Spleen (tissue), 11 donors: ENCODE data around the gene NFE2L2. TPM values are rescaled to one million over a fixed set of nuclear protein-coding genes. Genes with fewer than 3 reads are reported as not detected.

Source experiments
- DNase-seq: peaks from one replicate; pipeline ENCODE4 v3.0.0-alpha.2; 2020
- H3K27ac ChIP-seq, 8 donors: fragments of 200-600 bp; sonication (generic) in 7 of 8; 1 replicate in 4 of 8; 2 replicates in 4 of 8; pipeline versions ENCODE4 v1.5.0 to v1.8.0; 2016 to 2021; ENCODE audit warnings: inconsistent platforms in 4 of 8, mild to moderate bottlenecking in 4 of 8, moderate library complexity in 1 of 8
- H3K27me3 ChIP-seq, 7 donors: fragments of 200-600 bp; sonication (generic) in 6 of 7; replicated peaks in 1 of 7; 1 replicate in 4 of 7; 2 replicates in 3 of 7; pipeline versions ENCODE4 v1.5.0 to v1.8.0; 2016 to 2021; ENCODE audit warnings: inconsistent platforms in 3 of 7, mild to moderate bottlenecking in 1 of 7
- H3K36me3 ChIP-seq, 6 donors: fragments of 200-600 bp; sonication (generic) in 5 of 6; 1 replicate in 4 of 6; 2 replicates in 2 of 6; pipeline versions ENCODE4 v1.5.0 to v1.8.0; 2016 to 2021; ENCODE audit warnings: inconsistent platforms in 2 of 6
- H3K4me1 ChIP-seq, 6 donors: fragments of 200-600 bp; sonication (generic) in 5 of 6; 1 replicate in 3 of 6; 2 replicates in 3 of 6; pipeline versions ENCODE4 v1.5.0 to v1.8.0; 2016 to 2021; ENCODE audit warnings: inconsistent platforms in 3 of 6
- H3K4me3 ChIP-seq, 8 donors: fragments of 200-600 bp; sonication (generic) in 7 of 8; 1 replicate in 4 of 8; 2 replicates in 4 of 8; pipeline versions ENCODE4 v1.5.0 to v1.8.0; 2016 to 2021; ENCODE audit warnings: inconsistent platforms in 4 of 8, mild to moderate bottlenecking in 4 of 8, moderate library complexity in 2 of 8
- H3K9me3 ChIP-seq, 8 donors: fragments of 200-600 bp; sonication (generic) in 7 of 8; 1 replicate in 4 of 8; 2 replicates in 4 of 8; pipeline versions ENCODE4 v1.5.0 to v1.8.0; 2016 to 2021; ENCODE audit warnings: inconsistent platforms in 4 of 8
- POLR2A ChIP-seq, 3 donors: fragments of 450-650 bp; IDR thresholded peaks; one replicate each; pipeline ENCODE4 v1.5.1; 2017; ENCODE audit warnings: antibody characterized with exemption in 3 of 3, mild to moderate bottlenecking in 1 of 3
- POLR2AphosphoS5 ChIP-seq, 3 donors: sonication (generic); formaldehyde crosslinking; IDR thresholded peaks; one replicate each; pipeline ENCODE4 v1.5.1; 2017; ENCODE audit warnings: antibody characterized with exemption in 3 of 3
- WGBS, 5 donors: extraction: QIAGEN DNeasy Blood & Tissue Kit in 3 of 5; methylation state at CpG; one replicate each; pipeline versions ENCODE4 v1.1.5 to v1.1.7; 2013 to 2018; 5-methylcytosine and 5-hydroxymethylcytosine counted together
- intact Hi-C: fragments of 100-400 bp; cut with DNase I; formaldehyde crosslinking; loops from one replicate; pipeline ENCODE4 v1.15.0; 2023; ENCODE audit warnings: low total_unique reads
- polyA plus RNA-seq, 3 donors: library from polyadenylated mRNA; stranded (reverse); fragments of 200-250 nt; gene quantifications; one replicate each; pipeline ENCODE4 v1.2.1, GENCODE V29; 2013
- total RNA-seq, 7 donors: library from RNA; depleted of rRNA in 3 of 7; stranded (reverse); fragments of >200 nt in 3 of 7; fragmentation: NEBNext Ultra II Directional in 4 of 7; extraction: Animal tissue kit (Norgen Biotek cat#: 25700) in 4 of 7; gene quantifications; one replicate each; pipeline versions ENCODE4 v1.1.0 to v1.2.1, GENCODE V29; 2016 to 2021
- TF ChIP-seq, protein P1 (sequence below), 11 experiments: fragments of 200-600 bp in 7 of 11; fragments of 450-650 bp in 4 of 11; sonication (generic) in 4 of 11; IDR thresholded peaks in 8 of 11; conservative IDR thresholded peaks in 3 of 11; 1 replicate in 7 of 11; 2 replicates in 4 of 11; pipeline versions ENCODE4 v1.4.0 to v1.8.0; 2016 to 2021; ENCODE audit warnings: antibody characterized with exemption in 11 of 11, inconsistent platforms in 4 of 11, mild to moderate bottlenecking in 1 of 11
- donor health status: healthy with polysubstance abuse.
- donor health status: DM: no; HTN: no; CAD: no; lungs with moderate emphysema.
- donor health status: DM: no; HTN: no; CAD: no.
- donor health status: Bipolar disorder and iron deficiency.
- donor health status: healthy.
- donor health status: DM: no; HTN: no; CAD: no.
- donor health status: DM: yes; HTN: yes; CAD: no.

Gene NFE2L2
- total and polyA plus RNA-seq, 10 donors: 25.9 to 148 (median 101) TPM

GRCh38 chr2:177252808-177253531, 11.6 kb downstream of the NFE2L2 start:
- intact Hi-C loops: no loop called here
- no peak for DNase-seq
- Histone ChIP-seq H3K4me1 (peaks cover 49 to 100% (median 97%) of the 10 kb centered on the region in 6 donors), H3K36me3 (peaks cover 0 to 28% (median 0%) of the 10 kb centered on the region in 6 donors), H3K27me3 (no peaks in the 10 kb centered on the region), H3K27ac (peak overlapping the region; percentile 6 to 89 (median 78)), H3K4me3 (peak overlapping the region in 1 of 8 donors; percentile 45), H3K9me3 (peaks cover 0 to under 1% (median under 1%) of the 10 kb centered on the region in 8 donors)
- TF ChIP-seq POLR2AphosphoS5 (IDR thresholded peaks at IDR 0.05) (no peak), POLR2A (IDR thresholded peaks at IDR 0.05) (no peak)
- TF ChIP-seq, protein P1, sequence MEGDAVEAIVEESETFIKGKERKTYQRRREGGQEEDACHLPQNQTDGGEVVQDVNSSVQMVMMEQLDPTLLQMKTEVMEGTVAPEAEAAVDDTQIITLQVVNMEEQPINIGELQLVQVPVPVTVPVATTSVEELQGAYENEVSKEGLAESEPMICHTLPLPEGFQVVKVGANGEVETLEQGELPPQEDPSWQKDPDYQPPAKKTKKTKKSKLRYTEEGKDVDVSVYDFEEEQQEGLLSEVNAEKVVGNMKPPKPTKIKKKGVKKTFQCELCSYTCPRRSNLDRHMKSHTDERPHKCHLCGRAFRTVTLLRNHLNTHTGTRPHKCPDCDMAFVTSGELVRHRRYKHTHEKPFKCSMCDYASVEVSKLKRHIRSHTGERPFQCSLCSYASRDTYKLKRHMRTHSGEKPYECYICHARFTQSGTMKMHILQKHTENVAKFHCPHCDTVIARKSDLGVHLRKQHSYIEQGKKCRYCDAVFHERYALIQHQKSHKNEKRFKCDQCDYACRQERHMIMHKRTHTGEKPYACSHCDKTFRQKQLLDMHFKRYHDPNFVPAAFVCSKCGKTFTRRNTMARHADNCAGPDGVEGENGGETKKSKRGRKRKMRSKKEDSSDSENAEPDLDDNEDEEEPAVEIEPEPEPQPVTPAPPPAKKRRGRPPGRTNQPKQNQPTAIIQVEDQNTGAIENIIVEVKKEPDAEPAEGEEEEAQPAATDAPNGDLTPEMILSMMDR (IDR thresholded peaks at IDR 0.05 in 8 of 11, conservative IDR thresholded peaks at IDR 0.05 in 3 of 11): no peak
- WGBS, 5 donors: 77 to 87% (median 84%) methylated on average over 5 of the region's 5 CpGs

GRCh38 chr2:177251165-177251542, 13.4 kb downstream of the NFE2L2 start:
- intact Hi-C loops: no loop called here
- 83 to 96% (median 91%) methylated on average over 3 of the region's 3 CpGs for WGBS, 5 donors
- H3K4me3 ChIP-seq: peak overlapping the region in 1 of 8 donors; percentile 45
- DNase-seq: no peak
- H3K27ac ChIP-seq: peak overlapping the region; percentile 6 to 89 (median 78)
- TF ChIP-seq POLR2AphosphoS5 (IDR thresholded peaks at IDR 0.05): no peak
- no peak for TF ChIP-seq POLR2A (IDR thresholded peaks at IDR 0.05)
- TF ChIP-seq, protein P1 (IDR thresholded peaks at IDR 0.05 in 8 of 11, conservative IDR thresholded peaks at IDR 0.05 in 3 of 11): no peak
- peaks cover 54 to 100% (median 97%) of the 10 kb centered on the region in 6 donors for H3K4me1 ChIP-seq
- no peaks in the 10 kb centered on the region for H3K9me3 ChIP-seq
- peaks cover 0 to 26% (median 0%) of the 10 kb centered on the region in 6 donors for H3K36me3 ChIP-seq
- no peaks in the 10 kb centered on the region for H3K27me3 ChIP-seq

- intact Hi-C loops: no loop called here
- DNase-seq: no peak
- 81 to 91% (median 82%) methylated on average over 5 of the region's 5 CpGs for WGBS, 5 donors
- peak overlapping the region in 4 of 8 donors; percentile 78 to 89 (median 87) for H3K27ac ChIP-seq
- no peaks in the 10 kb centered on the region for H3K9me3 ChIP-seq
- peaks cover 47 to 100% (median 97%) of the 10 kb centered on the region in 6 donors for H3K4me1 ChIP-seq
- H3K27me3 ChIP-seq: no peaks in the 10 kb centered on the region
- no peak for TF ChIP-seq POLR2A (IDR thresholded peaks at IDR 0.05)
- peak in 1 of 3 donors; percentile 16 for TF ChIP-seq POLR2AphosphoS5 (IDR thresholded peaks at IDR 0.05)
- H3K4me3 ChIP-seq: no peak overlapping the region
- H3K36me3 ChIP-seq: peaks cover 0 to 26% (median 0%) of the 10 kb centered on the region in 6 donors
Measured at GRCh38 chr2:177250461-177250860, 14.1 kb downstream of the NFE2L2 start.

DNA sequence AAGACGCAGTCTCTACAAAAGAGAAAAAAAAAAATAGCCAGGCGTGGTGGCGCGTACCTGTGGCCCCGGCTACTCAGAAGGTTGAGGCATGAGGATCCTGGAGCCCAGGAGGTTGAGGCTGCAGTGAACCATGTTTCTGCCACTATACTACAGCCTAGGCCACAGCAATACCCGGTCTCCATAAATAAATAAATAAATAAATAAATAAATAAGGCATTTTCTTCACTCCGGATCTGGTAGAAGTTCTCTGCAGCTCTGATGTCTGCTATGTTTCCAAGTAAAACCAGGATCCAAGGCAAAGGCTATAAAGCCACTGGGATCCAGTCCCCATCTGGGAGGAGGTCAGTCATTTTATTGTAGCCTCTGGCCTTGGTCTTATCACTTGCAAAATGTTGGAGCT, 15.5 kb downstream of the NFE2L2 start:
- Histone ChIP-seq H3K4me1 (peaks cover 34 to 100% (median 94%) of the 10 kb centered on the region in 6 donors), H3K4me3 (no peak overlapping the region), H3K36me3 (peaks cover 0 to 21% (median 0%) of the 10 kb centered on the region in 6 donors), H3K27ac (peak overlapping the region in 2 of 8 donors; percentile 5 to 92), H3K9me3 (no peaks in the 10 kb centered on the region), H3K27me3 (no peaks in the 10 kb centered on the region)
- 92 to 95% (median 93%) methylated on average over 7 of the region's 7 CpGs for WGBS, 5 donors
- DNase-seq: no peak
- intact Hi-C loops: no loop called here
- TF ChIP-seq, protein P1 (IDR thresholded peaks at IDR 0.05 in 8 of 11, conservative IDR thresholded peaks at IDR 0.05 in 3 of 11): no peak
- no peak for TF ChIP-seq POLR2AphosphoS5 (IDR thresholded peaks at IDR 0.05)
- TF ChIP-seq POLR2A (IDR thresholded peaks at IDR 0.05): no peak
